Left renal pelvis (tissue), 4 donors: ENCODE measurements around the gene BRCA2. TPM values are rescaled to one million over a fixed set of nuclear protein-coding genes. Genes with fewer than 3 reads are reported as not detected.

ENCODE experiments used
- DNase-seq, 4 donors: peaks; one replicate each; pipeline ENCODE4 v3.0.0-alpha.2; 2013; ENCODE audit warnings: low read depth in 4 of 4, low spot score in 3 of 4
- polyA plus RNA-seq, 4 donors: library from polyadenylated mRNA; unstranded; fragments of 120-200 nt; gene quantifications; one replicate each; pipeline ENCODE4 v1.2.1, GENCODE V29; 2013; ENCODE audit not compliant: insufficient read length in 4 of 4

Gene BRCA2, protein sequence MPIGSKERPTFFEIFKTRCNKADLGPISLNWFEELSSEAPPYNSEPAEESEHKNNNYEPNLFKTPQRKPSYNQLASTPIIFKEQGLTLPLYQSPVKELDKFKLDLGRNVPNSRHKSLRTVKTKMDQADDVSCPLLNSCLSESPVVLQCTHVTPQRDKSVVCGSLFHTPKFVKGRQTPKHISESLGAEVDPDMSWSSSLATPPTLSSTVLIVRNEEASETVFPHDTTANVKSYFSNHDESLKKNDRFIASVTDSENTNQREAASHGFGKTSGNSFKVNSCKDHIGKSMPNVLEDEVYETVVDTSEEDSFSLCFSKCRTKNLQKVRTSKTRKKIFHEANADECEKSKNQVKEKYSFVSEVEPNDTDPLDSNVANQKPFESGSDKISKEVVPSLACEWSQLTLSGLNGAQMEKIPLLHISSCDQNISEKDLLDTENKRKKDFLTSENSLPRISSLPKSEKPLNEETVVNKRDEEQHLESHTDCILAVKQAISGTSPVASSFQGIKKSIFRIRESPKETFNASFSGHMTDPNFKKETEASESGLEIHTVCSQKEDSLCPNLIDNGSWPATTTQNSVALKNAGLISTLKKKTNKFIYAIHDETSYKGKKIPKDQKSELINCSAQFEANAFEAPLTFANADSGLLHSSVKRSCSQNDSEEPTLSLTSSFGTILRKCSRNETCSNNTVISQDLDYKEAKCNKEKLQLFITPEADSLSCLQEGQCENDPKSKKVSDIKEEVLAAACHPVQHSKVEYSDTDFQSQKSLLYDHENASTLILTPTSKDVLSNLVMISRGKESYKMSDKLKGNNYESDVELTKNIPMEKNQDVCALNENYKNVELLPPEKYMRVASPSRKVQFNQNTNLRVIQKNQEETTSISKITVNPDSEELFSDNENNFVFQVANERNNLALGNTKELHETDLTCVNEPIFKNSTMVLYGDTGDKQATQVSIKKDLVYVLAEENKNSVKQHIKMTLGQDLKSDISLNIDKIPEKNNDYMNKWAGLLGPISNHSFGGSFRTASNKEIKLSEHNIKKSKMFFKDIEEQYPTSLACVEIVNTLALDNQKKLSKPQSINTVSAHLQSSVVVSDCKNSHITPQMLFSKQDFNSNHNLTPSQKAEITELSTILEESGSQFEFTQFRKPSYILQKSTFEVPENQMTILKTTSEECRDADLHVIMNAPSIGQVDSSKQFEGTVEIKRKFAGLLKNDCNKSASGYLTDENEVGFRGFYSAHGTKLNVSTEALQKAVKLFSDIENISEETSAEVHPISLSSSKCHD (N-terminal part only)
- 1 to 10 TPM; 6.0 to 9.0 (median 7.6) TPM for polyA plus RNA-seq

DNA sequence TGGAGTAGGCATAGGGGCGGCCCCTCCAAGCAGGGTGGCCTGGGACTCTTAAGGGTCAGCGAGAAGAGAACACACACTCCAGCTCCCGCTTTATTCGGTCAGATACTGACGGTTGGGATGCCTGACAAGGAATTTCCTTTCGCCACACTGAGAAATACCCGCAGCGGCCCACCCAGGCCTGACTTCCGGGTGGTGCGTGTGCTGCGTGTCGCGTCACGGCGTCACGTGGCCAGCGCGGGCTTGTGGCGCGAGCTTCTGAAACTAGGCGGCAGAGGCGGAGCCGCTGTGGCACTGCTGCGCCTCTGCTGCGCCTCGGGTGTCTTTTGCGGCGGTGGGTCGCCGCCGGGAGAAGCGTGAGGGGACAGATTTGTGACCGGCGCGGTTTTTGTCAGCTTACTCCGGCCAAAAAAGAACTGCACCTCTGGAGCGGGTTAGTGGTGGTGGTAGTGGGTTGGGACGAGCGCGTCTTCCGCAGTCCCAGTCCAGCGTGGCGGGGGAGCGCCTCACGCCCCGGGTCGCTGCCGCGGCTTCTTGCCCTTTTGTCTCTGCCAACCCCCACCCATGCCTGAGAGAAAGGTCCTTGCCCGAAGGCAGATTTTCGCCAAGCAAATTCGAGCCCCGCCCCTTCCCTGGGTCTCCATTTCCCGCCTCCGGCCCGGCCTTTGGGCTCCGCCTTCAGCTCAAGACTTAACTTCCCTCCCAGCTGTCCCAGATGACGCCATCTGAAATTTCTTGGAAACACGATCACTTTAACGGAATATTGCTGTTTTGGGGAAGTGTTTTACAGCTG lies at the start of gene BRCA2, which contains the start of gene ZAR1L:
TSS of gene BRCA2 (plus strand) at position 271 of the 790 bp plus-strand sequence. CDS start 953 bp downstream, outside the sequence.
TSS of gene ZAR1L (minus strand) at position 126 of the 790 bp plus-strand sequence. CDS start 3,438 bp downstream, outside the sequence.
- peak; percentile 67 to 81 (median 78) for DNase-seq

DNA sequence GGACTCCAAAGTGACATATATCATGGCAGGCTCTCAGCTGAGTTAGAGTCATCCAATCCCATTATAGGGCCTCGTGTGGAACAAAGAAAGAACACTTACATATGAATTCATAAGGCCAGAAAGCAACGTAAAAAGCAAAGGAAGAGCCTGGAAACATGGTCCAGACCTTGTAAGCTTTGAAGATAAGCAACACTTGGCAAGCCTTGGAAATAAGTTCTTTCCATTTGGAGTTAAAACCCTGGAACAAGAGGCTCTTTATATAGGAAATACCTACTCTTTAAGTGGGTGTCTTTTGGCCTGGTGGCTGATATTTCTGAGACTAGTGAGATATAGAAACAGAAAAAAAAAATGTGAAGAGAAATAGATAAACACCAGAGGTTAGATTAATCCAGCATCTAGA lies 49.6 kb upstream of the BRCA2 start:
- no peak for DNase-seq

DNA sequence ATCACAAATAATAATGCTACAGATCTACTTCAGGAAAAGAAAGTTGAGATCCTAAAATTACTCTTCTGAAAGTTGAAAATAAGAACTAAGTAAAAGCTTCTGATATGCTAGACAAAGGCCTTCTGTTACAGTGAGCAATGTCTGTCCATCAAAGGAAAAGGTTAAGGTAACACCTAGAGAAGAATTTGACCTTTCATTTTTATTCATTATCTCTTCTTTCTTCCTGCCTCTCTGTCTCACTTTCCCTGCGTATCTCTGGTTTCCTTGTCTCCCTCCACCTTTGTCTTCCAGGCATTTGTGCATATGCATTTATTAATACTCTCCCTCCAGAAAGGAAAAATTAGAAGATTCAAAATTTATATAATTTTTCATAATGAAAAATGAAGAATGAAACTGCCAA lies 49.2 kb upstream of the BRCA2 start:
- no peak for DNase-seq

DNA sequence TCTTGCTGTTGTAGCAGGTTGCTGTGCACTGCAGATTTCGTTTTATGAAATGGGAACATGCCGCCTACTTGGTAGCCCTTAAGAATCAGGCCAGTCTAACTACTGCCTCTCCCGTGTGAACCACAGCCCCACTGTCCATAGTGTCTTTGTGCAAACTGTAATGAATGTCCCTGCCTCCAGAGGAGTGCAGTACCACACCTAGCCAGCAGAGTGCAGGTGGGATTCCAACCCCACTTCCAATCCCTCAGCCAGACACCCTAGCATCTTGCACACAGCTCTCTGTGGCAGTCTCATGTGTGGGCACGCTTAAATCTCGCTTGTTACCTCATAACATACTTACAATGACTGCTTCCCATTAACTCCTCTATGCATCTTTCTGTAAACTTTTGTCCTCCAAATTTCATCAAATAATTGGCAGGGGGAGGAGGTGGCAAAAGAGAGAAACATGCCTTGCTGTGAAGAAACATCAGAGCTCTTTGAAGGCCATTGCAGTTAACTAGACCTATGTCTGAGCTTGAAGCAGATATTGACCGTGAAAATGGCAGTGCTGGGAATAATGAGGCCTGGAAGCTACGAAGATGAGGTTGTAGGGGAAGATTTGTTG lies 47.4 kb upstream of the BRCA2 start:
- DNase-seq: no peak

DNA sequence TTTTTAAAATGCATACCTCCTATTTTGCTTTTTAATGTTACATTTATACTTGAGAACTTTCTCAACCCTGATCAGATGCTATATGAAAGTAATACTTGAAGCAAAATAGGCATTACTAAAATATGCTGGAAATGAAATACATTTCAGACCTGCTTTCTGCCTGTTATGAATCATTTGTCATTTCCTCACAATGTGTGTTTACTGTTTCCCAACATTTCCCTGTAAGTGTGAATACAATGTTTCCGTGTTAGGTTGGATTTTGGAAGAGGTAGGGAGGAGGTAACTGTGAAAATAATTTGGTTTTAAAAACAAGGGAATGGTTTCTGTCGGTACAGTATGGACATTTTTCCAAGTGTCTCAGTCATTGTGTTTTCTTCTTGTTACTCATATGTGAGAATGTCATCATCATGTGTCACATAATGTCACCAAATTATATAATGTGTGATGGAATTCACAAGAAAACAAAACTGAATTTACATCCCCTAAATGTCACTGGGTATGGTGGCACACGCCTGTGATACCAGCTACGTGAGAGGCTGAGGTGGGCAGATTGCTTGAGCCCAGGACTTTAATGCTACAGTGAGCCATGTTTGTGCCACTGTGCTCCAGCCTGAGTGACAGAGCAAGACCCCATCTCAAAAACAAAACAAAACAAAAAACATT lies 43.2 kb upstream of the BRCA2 start:
- no peak for DNase-seq

DNA sequence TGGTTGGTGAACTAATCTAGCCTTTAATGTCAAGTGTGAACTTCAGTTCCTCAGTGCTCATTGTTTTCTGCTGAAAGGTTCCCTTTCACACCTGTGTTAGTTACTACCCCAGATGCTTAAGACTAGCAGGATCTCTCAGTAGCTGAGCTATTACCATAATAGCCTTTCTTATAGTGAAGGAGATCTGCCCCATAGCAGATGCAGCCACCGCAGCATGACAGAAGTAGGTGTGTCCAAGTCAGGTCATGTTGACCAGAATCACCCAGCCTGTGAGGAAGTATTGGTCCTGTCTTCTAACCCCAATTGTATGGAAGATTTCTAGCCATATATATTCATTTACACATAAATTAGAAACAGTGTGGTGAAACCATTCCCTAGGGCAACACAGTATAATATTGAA lies 37.5 kb upstream of the BRCA2 start:
- no peak for DNase-seq

DNA sequence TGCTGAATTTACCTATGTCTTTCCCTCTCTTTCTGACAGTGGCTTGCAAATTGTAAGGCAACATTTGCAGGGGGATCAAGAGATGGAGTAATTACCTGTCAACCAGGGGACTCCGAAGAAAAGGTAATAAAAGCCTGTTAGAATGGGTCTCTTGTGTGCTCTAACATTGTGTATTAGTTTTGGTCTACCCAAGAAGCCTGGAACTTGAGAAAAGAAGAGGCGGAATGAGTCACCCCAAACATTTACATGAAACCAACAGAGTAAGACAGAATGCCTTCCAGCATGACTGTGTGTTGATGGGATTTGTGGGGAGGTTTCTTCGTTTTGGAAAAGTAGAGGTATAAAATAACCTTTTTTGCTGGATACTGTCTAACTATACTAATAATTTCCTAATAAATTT lies 36.9 kb upstream of the BRCA2 start:
- DNase-seq: no peak

DNA sequence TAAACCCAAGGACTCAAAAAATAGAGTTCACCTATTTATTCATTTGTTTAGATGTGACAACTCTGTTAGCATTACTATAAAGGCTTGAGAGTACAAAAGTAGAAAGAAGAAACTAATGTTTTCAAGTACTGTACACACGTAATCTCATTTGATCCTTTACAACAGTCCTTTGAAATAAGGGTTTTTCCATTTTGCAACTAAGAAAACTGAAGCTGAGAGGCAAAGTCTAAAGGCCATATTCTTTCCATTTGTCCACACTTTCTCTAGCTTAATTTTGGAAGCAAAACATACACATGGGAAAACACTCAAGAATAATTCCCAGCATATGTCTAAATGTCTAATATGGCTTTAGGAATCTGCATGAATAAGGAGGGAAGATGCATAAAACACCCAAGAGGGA lies 34.2 kb upstream of the BRCA2 start:
- DNase-seq: no peak

DNA sequence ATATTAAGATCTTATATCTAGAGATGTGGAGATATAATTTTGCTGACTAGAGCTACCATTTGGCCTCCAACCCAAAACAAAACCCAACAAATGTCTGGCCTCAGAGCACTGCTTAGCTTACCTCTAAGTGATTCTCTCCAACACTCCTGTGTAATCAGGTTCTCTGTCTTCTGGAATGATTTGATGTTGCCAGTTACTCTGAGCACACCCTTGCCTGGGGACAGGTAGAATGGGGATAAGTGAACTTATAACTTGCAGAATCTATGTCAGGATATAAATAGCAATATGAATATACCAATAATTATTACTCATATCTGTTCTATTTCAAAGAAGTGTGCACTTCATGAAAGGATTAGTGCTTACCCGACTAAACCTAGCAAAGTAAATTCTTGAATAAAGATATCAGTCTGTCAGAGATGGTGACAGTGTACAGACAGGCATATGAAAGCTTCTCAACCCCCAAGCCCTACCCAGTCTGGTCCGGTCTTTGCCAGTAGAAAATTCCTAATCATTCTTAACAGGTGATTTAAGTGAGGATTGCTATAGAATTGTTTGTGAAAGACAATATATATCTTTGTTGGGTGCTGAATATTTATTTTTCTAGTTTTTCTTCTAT lies 33.1 kb upstream of the BRCA2 start:
- no peak for DNase-seq

DNA sequence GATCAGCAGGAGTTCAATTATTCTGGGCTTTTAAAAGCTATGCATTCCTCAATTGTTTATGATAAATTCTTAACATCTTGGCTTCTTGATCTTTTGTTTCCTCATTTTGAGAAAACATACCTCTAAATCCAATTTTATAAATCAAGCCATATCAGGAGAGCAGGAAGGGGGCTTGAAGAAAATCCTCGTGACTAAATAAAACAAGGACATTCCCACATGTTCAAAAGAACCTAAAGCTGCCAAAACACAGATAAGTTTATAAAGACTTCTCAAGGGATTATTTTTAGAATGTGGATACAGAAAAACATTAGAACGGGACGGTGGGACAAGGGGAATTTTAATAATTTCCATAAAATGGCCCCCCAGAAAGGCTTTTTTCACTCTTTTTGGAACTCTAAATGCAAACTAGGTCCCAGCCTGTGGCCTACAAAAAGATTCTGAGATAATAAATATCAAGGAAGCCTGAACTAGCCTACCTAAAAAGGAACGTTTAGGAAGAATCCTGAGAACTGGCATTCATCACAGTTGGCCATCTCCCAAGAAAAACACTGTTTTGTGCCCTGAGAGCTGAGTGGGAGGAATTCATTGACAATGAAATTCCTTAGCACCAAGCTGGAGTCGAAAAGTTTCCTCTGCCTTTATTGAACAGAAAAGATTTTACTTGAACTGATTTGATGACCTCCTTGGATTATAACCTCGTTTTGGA lies 30.2 kb upstream of the BRCA2 start:
- DNase-seq: peak; percentile 33 to 70 (median 56)

DNA sequence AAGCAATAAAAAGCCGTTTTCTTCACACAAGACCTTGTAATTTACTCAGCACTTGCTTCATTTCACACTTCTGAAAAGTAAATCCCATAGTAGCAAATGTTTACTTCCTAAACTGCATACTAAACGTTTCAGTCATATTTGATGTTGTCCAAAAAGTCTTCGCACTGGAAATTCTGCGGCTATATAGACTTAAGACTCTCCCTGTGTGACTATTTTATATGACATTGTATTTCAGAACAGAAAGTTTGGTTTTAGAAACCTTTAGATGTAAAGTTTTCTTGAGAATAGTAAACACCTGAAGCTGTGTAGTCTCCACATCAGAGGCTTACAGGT lies 29.7 kb upstream of the BRCA2 start:
- DNase-seq: no peak

DNA sequence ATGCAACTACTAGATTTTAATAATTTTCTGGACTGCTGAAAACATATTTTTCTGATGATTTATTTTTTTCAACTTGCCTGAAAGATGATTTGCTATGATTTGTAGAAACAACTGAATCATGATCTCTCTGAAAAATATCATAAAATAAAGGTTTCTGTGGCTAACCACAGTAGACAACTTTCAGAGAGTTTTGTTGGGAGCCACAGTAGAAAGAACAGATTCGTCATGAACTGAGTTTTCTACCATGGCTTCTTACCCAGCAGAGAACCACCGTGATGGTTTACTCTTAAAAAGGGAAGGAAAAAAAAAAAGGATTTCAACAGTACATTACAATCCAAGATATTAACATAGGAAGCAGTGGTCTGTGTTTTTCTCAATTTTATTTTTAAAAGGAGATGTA lies 18.1 kb upstream of the BRCA2 start:
- no peak for DNase-seq

DNA sequence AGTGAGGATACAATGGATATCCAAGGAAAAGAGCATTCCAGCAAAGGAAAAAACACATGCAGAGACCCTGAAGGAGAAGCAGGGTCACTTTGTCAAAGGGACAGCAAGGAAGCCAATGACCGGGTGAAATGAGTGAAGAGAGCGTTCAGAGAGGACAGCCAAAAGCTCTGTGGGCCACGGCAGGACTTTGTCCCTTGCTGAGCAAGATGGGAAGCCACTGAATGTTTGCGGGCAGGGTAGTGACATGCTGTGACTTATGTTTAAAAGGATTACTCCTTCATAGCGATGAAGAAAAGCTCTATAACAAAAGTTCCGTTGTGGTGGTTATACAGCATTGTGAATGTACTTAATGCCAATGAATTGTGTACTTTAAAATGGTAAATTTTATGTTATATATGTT lies 16.6 kb upstream of the BRCA2 start:
- DNase-seq: no peak

DNA sequence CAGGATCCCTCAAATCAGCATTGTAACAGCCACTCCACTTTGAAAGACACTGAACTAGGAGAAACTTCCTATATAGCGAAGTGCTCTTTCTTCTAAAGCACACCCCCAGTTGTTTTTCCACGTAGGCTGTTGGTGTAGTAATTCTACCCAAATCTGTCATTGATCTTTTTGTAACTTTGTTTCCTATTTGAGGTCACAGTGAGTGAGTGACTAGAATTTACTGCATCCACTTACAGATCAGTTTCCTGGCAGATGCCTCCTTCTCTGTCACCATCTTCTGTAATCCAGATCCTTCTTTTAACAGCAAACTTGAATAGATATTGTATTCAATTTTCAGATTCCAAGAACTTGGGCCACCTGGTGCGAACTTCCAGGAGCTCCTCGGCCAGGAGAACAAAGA lies 15.4 kb upstream of the BRCA2 start:
- DNase-seq: no peak

DNA sequence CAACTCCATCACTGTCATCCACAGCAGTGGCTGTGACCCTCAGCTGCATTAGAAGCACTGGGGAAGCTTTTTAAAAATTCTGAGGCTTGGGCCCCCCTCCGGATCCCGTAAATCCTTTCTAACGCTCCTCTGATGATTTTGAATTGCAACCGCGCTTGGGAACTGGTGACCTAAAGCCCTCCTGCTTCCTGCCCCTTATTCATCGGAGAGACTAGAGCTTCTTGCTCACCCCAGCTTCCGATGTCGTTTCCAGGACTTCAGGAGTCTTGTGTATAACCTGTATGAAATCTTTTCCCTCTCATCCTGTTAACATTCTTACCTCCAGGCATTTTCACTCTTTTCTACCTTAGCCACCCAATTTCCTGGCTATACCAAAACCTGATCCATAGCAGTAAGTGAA lies 14.9 kb upstream of the BRCA2 start:
- no peak for DNase-seq

DNA sequence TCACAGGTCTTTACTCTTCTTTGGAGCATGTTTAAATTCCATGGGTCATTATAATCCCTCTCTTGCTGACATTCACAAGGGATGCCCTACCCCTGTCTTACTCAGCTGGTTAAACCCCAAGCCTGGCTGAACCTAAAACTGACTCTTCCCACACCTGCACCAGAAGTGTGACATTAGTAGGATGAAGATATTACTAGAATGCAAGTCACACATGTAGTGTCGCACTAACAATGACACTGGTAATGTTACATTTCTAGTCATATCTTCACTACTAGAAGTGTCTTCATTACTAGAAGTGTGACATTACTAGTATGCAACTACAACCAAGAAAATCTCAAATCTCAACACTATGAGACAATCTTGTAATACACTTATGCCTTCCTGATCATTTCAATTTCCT lies 14.4 kb upstream of the BRCA2 start:
- DNase-seq: no peak

DNA sequence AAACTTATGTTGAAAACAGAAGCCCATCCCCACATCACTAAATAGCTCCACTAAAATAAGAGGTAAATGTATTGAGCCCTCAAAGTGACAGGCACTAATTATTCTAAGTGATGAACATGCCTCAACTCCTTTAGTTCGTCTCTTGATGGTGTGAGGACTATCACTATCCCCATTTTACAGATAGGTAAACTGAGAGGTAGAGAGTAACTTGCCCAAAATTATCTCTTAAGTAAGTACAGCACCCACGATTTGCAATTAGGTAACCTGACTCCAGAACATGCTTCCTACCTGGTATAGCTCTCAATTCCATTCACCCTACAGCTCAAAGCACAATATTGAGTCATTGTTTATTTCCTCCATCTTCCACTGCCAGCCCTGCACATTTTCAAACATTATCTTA lies 12.8 kb upstream of the BRCA2 start:
- no peak for DNase-seq

DNA sequence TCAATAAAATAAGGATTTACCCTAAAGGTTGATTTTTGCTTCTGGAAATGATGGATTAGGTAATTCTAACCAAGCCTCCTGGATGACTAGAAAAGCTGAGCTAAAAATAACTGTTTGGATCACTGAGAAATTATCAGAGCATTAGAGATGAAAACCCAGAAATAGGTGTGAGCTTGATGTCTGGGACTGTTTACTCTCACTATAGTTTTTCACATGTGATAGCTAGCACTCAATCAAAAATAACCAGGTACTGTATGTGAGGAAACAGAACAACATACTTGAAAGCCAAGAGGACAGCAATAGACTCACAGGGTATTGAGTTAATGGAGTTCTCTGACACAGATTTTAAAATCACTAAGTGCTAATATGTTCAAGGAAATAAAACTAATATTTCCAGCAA lies 9.7 kb upstream of the BRCA2 start:
- DNase-seq: no peak
